ENCODE measurements around the gene GSX1.

The GSX1 gene

DNA sequence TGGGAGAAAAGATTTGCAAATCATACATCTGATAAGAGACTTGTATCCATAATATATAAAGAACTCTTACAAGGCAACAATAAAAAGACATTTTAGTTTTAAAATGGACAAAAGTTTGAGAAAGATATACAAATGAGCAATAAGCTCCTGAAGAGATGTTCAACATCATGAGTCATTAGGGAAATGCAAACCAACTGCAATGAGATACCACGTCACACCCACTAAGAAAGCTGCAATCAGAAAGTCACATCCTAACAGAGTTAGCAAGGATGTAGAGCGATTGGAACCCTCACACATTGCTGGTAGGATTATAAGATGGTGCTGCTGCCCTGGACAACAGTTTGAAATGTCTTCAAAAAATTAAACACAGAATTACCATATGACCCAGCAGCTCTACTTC, 50.3 kb downstream of the GSX1 start:
- no peaks in the 10 kb centered on the region for H3K4me1 ChIP-seq (ENCODE audit: control insufficient read depth, insufficient read depth, low read length)
- H3K4me3 ChIP-seq (ENCODE audit: low read depth, low read length): no peak overlapping the region

More for the DNA sequence above, 50.3 kb downstream of the GSX1 start:
- Histone ChIP-seq H3K9me3 (ENCODE audit: control insufficient read depth, insufficient read depth, low read length) (no peaks in the 10 kb centered on the region), H3K36me3 (ENCODE audit: control insufficient read depth, insufficient read depth, low read length) (no peaks in the 10 kb centered on the region), H3K27me3 (ENCODE audit: control insufficient read depth, insufficient read depth, low read length) (peaks cover 6% of the 10 kb centered on the region), H3K9ac (ENCODE audit: low read depth, low read length) (no peak overlapping the region)

Data from iPS-15b (cell line).